GM12878 (cell line): ENCODE data around the gene NUP210. TPM values are rescaled to one million over a fixed set of nuclear protein-coding genes. Genes with fewer than 3 reads are reported as not detected.

Experiments
- ATF2 ChIP-seq: IDR thresholded peaks from 2 replicates; pipeline ENCODE4 v1.6.1; 2012; ENCODE audit warnings: low read length, inconsistent platforms
- CTCF ChIP-seq, 3 experiments: IDR thresholded peaks in 2 of 3; conservative IDR thresholded peaks in 1 of 3; 2 replicates each; pipeline ENCODE4 v1.5.1; 2011; ENCODE audit warnings: low read depth in 3 of 3, low read length in 3 of 3, mild to moderate bottlenecking in 3 of 3, control low read depth in 2 of 3, moderate library complexity in 2 of 3, inconsistent platforms in 1 of 3, mixed read lengths in 1 of 3; ENCODE audit not compliant: control insufficient read depth in 2 of 3, insufficient read depth in 1 of 3; ENCODE audit errors: extremely low read depth in 1 of 3
- NR2C2 ChIP-seq: IDR thresholded peaks from 2 replicates; pipeline ENCODE4 v1.6.1; 2011; ENCODE audit warnings: borderline replicate concordance, low read depth; ENCODE audit not compliant: control insufficient read depth, insufficient read length
- RELA ChIP-seq: fragments of 450-650 bp; IDR thresholded peaks from 2 replicates; pipeline ENCODE4 v1.8.0; 2014; ENCODE audit warnings: borderline replicate concordance; ENCODE audit not compliant: partially characterized antibody
- polyA plus RNA-seq, 11 experiments: library from polyadenylated mRNA; depleted of rRNA in 4 of 11; unstranded in 6 of 11; stranded (reverse) in 5 of 11; fragments of >200 nt; fragmentation: Nextera tagmentation in 4 of 11; fragmentation: Illumina TruSeq in 1 of 11; extraction: Ambion mirVana in 4 of 11; extraction: Trizol in 1 of 11; gene quantifications; 1 replicate in 1 of 11; 2 replicates in 10 of 11; pipeline versions ENCODE4 v1.2.1 to v1.2.3, GENCODE V29; 2011 to 2016; ENCODE audit warnings: inconsistent platforms in 2 of 11, missing spikeins in 2 of 11, low read depth in 1 of 11
- total RNA-seq, 4 experiments: library from RNA; depleted of rRNA in 3 of 4; stranded (reverse); fragments of >200 nt in 3 of 4; fragmentation: Illumina TruSeq in 1 of 4; extraction: Trizol in 1 of 4; gene quantifications; 2 replicates each; pipeline versions ENCODE4 v1.2.1 to v1.2.3, GENCODE V29; 2013 to 2021
- TF ChIP-seq, protein P1 (sequence below): fragments of 450-650 bp; IDR thresholded peaks from 2 replicates; pipeline ENCODE4 v1.6.1; 2017; ENCODE audit warnings: mild to moderate bottlenecking
- TF ChIP-seq, protein P2 (sequence below): fragments of 450-650 bp; IDR thresholded peaks from 2 replicates; pipeline ENCODE4 v1.6.1; 2017; ENCODE audit warnings: antibody characterized with exemption, mild to moderate bottlenecking, moderate library complexity

The NUP210 gene
- total and polyA plus RNA-seq, 10 of the 15 experiments (the other 5 are each of a cell fraction or from before 2014, with no cell fraction given) = 2.9 to 150 (median 76.0) TPM

DNA sequence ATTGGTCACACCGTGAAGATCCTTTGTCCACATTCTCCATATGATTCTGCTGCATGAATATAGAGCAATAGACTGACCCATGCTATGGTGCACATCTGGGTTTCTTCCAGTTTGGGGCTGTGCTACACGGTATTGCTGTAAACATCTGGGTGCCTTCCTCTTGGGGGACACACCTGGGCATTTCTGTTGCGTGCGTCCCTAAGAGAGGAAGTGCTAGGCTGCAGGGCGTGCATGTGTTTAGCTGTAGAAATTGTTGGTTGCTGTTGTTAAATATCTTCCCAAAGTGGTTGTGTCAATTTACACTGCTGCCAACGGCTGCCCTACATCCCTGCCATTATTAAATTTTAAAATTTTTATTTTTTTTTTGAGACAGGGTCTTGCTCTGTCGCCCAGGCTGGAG, 52.4 kb downstream of the NUP210 start (continued):
- TF ChIP-seq ATF2 = no peak
- TF ChIP-seq, protein P1, sequence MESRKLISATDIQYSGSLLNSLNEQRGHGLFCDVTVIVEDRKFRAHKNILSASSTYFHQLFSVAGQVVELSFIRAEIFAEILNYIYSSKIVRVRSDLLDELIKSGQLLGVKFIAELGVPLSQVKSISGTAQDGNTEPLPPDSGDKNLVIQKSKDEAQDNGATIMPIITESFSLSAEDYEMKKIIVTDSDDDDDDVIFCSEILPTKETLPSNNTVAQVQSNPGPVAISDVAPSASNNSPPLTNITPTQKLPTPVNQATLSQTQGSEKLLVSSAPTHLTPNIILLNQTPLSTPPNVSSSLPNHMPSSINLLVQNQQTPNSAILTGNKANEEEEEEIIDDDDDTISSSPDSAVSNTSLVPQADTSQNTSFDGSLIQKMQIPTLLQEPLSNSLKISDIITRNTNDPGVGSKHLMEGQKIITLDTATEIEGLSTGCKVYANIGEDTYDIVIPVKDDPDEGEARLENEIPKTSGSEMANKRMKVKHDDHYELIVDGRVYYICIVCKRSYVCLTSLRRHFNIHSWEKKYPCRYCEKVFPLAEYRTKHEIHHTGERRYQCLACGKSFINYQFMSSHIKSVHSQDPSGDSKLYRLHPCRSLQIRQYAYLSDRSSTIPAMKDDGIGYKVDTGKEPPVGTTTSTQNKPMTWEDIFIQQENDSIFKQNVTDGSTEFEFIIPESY = no peak
- no peak for TF ChIP-seq CTCF (IDR thresholded peaks at IDR 0.05 in 2 of 3, conservative IDR thresholded peaks at IDR 0.05 in 1 of 3; ENCODE audit: control insufficient read depth in 2 of 3, extremely low read depth in 1 of 3, insufficient read depth in 1 of 3, low read depth in 3 of 3, low read length in 3 of 3)
- no peak for TF ChIP-seq NR2C2
- TF ChIP-seq, protein P2, sequence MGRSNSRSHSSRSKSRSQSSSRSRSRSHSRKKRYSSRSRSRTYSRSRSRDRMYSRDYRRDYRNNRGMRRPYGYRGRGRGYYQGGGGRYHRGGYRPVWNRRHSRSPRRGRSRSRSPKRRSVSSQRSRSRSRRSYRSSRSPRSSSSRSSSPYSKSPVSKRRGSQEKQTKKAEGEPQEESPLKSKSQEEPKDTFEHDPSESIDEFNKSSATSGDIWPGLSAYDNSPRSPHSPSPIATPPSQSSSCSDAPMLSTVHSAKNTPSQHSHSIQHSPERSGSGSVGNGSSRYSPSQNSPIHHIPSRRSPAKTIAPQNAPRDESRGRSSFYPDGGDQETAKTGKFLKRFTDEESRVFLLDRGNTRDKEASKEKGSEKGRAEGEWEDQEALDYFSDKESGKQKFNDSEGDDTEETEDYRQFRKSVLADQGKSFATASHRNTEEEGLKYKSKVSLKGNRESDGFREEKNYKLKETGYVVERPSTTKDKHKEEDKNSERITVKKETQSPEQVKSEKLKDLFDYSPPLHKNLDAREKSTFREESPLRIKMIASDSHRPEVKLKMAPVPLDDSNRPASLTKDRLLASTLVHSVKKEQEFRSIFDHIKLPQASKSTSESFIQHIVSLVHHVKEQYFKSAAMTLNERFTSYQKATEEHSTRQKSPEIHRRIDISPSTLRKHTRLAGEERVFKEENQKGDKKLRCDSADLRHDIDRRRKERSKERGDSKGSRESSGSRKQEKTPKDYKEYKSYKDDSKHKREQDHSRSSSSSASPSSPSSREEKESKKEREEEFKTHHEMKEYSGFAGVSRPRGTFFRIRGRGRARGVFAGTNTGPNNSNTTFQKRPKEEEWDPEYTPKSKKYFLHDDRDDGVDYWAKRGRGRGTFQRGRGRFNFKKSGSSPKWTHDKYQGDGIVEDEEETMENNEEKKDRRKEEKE = no peak
- TF ChIP-seq RELA = no peak
